HG02884 (cell line): ENCODE data around the gene FXYD5.
"Not testable (repeated sequence)": the region's sequence is repeated elsewhere in the genome, so short reads cannot be mapped to it uniquely, and the experiment has no call there.

Experiments used
- ATAC-seq: cut with Tn5 transposase; IDR thresholded peaks from one replicate; pipeline ENCODE4 v1.9.1; 2021; ENCODE audit warnings: mild to moderate bottlenecking, moderate library complexity; ENCODE audit not compliant: unreplicated experiment

Gene FXYD5

DNA sequence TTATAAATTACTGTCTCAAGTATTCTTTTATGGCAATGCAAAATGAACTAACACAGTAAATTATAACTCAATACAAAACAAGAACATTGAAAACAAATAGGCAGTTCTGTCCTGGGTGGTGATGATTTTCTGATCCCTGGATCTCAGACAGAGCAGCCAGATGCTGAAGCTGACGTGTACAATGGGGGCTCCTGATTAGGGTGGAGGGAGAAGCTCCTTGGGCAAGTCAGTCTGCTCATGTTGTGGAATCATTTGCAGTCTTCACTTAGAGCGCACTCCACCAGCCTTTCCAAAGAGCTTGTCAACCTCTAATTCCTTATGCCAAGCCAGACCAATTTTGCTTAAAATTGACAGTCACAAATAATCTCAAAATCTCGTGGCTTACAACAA, 21.6 kb downstream of the FXYD5 start:
- ATAC-seq = no peak

DNA sequence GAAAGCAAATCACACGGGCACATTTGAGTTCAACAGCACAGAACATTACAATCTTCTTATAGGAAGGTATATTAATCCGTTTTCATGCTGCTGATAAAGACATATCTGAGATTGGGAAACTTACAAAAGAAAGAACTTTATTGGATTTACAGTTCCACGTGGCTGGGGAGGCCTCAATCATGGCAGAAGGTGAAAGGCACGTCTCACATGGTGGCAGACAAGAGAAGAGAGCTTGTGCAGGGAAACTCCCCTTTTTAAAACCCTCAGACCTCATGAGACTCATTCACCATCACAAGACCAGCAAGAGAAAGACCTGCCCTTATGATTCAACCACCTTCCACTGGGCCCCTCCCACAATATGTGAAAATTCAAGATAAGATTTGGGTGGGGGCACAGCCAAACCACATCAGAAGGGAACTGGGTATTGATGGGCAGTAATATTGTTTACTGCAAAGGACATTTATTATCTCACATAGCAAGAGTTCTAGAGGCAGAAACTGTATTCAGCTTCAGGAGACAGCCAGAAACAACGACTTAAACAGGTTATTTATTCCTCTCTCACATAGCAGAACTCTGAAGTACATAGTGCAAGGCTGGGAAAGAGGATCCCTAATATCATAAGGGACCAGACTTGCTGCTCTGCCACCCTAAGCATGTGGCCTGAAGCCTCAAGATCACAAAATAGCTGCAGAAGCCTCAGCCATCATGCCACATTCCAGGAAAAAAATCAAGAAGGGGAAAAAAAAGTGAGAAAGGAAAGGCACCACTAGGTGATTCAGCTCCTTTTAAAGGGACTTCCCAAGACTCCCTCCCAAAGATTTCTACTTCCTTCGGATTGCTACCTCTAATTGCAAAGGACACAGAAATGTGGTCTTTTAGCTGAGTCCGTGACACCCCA, 23.1 kb downstream of the FXYD5 start:
- no peak for ATAC-seq

DNA sequence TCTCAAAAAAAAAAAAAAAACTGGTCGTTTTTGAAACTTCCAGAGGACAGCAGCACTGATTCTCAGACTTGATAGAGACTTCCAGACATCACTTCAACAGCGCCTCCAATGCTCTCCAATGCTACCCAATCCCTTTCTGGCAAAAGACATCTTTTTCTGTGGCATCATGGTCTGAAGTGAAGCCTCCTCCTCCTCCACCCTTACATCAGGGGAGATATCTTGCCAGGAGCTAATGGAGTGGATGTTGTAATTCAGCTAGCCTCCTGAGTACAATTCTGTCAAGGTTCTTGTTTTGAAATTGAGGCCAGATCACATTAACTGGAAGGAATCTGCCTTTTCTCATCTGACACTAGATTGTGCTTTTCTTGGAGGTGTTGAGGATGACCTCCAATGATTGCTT, 24.2 kb downstream of the FXYD5 start:
- ATAC-seq = no peak

DNA sequence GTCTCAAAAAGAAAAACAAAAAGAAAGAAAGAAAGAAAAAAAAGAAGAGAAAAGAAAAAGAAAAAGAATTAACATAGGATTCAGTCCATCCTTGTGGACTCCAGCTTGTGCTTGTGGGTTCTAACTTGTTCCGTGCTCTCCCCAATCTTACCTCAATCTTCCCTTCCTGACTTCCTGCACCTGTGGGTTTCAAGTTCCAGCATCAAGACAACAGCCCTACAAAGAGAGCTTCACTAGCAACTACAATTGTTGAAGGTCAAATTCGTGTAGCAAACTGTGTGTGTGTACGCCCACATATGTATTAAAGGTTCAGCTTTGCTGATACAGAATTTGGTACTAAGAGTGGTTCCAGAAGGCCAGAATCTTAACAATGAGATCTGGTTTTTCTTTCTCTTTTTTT, 25.3 kb downstream of the FXYD5 start:
- ATAC-seq = no peak

DNA sequence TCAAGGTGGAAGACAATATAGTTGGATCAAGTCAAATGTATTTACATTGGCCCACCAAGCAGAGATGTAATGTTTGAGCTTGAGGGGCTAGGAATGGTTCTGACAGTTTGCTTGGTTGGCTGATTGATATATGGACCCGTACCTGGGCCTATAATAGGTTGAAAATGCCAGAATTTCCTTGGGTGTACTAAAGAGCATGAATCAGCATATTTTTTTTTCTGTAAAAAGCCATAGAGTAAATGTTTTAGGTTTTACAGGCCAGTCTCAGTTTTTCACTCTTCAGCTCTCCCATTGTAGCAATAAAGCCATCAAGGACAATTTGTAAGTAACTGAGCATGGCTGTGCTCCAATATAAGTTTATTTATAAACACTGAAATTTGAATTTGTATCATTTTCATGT, 26.9 kb downstream of the FXYD5 start:
- ATAC-seq = no peak

DNA sequence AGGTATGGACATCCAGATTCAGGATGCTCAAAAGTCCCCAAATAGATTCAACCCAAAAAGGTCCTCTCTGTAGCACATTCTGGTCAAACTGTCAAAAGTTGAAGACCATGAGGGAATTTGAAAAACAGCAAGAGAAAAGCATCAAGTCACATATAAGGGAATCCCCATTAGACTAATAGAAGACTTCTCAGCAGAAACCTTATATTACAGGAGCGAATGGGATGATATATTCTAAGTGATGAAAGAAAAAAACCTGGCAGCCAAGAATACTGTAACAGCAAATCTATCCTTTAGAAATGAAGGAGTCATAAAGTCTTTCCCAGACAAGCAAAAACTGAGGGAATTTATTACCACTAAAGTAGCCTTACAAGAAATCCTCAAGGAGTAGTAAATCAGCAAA, 29.7 kb downstream of the FXYD5 start:
- ATAC-seq = no peak

DNA sequence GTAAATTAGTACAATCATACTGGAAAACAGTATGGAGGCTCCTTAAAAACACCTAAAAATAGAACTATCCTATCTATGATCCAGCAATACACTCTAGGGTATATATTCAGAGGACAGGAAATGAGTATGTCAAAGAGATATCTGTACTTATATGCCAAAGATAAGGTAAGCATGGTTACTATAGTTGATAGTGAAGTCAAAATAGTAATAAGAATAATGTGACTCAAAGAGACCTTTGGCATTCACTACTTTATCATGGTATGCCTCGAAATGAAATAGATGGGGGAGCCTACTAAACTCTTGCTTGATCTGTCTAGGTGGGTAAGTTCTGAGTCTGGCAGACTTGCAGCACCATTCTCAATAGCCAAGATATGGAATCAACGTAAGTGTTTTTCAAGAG, 30.3 kb downstream of the FXYD5 start:
- no peak for ATAC-seq

DNA sequence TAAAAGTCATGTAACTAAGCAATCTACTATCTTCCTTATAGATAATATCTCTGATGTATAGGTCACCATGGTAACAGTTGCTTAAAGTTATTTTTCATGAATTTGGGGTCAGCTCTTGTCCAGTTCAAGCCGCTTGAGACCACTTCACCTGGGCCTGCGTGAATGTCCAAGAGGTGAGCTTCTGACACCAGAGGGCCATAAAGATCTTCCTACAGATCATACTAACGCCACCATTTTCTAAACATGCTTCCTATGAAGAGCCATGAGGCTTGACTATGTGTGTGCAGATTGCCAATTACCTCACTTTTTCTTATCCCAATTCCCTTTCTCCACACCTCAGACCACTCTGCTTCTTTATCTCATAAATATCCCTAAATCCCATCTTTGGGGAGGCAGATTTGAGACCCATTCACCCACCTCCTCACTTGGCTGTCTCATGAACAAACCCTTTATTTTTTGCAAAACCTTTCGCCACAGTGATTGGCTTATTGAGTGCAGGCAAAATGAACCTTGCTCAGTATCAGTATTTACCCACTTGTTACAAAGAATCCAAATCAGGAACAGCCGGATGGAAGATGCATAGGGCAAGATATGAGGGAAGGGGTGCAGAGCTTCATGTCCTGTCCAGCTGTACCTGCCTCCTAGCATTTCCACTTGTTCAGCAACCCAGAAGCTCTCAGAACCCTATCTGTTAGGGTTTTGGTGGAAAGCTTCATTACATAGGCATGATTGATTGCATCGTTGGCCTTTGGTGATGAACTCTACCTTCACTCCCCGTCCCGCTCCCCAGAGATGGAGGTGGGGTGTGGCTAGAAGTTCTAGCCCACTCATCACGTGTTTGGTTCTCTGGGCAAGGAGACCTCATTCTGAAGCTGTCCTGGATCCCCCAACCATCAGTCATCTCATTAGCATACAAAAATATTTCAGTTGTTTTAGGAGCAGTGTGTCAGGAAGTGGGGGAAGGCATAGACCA, 39.8 kb downstream of the FXYD5 start:
- ATAC-seq = no peak

DNA sequence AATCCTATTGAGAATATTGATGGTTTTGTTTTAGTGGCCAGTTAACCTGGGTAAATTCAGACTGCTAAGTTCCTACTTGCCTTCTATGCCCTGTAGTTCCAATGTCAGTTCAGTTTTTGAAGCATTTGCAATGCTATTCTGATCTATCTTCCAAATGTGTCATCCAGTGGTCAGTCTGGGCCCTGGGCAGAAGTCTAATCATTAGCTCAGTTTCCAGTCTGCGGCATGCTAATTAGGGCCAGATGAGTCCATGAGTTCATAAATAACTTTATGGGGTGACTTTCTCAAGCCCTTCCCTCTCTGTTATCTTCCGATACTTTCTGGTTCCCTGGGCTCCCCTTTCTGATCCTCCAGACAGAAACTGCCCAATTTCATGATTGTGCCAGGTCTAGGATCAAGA, 41.3 kb downstream of the FXYD5 start:
- no peak for ATAC-seq

DNA sequence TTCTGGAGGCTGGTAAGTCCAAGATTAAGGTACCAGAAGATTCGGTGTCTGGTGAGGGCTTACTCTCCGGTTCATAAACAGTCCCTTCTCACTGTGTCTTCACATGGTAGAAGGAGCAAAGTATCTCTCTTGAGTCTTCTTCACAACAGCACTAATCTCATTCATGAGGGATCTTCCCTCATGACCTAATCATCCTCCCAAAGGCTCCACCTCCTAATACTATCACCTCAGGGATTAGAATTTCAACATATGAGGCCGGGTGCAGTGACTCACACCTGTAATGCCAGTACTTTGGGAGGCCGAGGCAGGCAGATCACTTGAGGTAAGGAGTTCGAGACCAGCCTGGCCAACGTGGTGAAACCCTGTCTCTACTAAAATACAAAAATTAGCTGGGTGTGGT, 42.3 kb downstream of the FXYD5 start:
- ATAC-seq = not testable (repeated sequence)

DNA sequence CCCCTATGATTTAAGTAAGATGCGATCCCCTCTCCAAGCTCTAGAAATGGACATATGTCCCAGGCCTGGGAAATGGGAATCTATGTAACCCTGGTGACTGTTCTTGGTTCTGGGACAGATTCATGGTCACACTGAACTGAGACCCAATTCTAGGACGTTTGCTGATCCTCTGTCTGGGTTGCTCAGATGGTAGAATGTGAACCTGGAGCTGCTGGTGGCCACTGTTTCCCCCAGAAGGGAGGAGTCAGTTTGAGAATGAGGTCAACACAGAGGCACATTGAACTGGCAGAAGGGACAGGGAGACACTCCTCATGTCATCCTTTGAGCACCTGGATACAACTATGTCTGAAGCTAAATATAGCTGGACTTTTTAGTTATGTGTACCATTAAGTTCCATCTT, 44.9 kb downstream of the FXYD5 start:
- no peak for ATAC-seq

DNA sequence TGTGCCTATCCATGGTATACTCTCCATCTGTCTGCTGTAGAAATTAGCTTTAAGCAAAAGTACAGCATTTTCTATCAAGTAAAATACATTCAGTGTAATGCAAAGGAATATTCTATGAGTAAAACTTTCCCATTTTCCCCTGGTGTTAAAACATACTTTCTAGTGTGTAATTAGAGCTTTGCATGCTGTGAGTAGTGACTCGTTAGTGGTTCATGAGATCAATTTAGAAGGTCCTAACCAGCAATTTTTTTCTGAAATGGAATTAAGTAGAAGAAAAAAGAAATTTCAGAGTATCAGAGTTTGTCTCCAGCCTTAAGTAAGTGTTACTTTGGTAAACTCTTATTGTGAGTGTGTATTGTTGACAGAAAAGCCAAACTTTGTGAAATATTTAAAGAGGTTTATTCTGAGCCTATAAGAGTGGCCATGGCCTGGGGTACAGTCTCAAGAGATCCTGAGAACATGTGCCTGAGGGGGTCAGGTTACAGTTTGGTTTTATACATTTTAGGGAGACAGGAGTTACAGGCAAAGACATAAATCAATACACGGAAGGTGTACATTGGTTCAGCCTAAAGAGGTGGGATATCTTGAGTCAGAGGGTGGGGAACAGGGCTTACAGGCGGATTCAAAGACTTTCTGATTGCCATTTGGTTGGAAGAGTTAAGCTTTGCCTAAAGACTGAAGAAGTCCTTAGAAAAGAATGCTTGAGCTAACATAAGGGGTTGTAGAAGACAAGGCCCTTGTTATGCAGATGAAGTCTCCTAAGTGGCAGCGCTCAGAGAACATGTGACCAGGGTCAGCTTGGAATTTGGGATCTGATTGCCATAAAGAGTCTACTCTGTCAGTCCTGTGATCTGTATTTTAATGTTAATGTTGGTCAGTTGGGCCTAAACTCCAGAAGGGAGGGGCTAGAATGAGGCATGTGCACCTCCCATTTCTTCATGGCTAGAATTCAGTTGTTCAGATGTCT, 48.5 kb downstream of the FXYD5 start:
- ATAC-seq = no peak

DNA sequence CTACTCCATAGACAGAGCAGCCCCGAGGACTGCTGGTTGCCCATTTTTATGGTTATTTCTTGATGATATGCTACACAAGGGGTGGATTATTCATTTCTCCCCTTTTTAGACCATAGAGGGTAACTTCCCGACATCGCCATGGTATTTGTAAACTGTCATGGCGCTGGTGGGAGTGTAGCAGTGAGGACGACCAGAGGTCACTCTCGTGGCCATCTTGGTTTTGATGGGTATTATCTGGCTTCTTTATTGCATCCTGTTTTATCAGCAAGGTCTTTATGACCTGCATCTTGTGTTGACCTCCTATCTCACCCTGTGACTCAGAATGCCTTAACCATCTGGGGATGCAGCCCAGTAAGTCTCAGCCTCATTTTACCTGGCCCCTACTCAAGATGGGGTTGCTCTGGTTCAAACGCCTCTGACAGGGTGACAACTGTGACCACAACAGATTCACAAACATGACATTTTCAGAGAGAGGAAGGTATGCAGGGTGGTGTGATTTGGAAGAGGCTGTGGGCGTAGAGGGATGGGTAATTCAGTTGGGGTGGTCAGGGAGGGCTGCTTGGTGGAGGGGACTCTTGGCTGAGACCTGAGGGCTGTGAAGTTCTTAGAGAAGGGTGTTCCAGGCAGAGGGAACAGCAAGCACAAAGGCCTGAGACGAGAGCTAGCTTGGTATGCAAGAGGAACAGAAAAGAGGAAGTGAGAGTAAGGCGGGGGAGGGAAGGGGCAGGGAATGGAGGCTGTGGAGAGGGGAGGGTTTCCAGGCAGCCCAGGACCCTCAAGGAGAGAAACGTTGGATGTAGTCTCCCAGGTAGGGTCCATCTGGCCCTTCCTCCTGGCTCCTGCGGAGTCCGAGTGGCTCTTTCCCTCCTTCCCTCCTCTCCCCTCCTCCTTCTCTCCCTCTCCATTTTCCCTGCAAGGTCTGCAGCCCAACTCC, 50.5 kb downstream of the FXYD5 start:
- ATAC-seq = peak; percentile 45

DNA sequence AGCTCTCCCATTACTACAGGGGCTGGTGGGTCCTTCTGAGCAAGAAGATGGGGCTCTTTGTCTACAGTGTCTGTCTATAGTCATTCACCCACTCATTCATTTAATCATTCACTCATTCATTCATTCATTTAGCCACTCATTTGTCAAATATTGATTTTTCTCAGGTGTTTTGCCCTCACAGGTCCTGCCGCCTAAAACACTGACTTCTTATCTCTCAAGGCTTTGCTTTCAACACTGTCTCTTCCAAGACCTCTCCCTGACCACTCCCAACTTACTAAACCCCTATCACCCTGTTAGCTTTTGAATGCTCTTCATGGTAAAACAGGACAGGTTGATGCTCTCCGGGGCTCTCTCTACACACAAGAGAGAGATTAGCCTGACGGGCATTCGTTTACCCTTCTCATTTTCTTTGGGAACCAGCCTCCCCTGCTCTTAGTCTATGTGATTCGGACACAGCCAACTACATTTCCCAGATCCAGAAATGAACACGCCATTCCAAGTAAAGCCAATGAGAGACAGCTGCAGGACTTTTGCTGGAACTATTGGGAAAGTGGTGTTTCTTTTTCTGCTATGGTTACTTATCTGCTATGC, 51.3 kb downstream of the FXYD5 start:
- no peak for ATAC-seq

DNA sequence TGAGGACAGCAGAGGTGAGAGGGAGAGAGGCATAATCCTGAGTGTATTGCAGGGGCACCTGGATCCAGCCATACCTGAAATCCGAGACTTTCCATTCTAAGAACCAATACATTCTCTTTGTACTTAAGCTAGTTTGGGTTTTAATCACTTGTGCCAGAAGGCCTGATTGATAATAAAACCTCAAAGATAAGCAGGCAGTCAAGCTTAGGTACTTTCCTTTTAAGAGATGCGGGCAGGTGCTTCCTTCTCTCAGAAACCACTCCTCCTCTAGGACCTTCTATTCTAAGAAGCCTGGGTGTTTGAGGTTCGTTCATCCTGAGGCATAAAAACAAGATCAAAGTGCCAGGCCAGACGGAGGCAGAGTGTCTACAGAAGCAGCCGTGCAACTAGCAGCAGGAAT, 51.8 kb downstream of the FXYD5 start:
- ATAC-seq = no peak

DNA sequence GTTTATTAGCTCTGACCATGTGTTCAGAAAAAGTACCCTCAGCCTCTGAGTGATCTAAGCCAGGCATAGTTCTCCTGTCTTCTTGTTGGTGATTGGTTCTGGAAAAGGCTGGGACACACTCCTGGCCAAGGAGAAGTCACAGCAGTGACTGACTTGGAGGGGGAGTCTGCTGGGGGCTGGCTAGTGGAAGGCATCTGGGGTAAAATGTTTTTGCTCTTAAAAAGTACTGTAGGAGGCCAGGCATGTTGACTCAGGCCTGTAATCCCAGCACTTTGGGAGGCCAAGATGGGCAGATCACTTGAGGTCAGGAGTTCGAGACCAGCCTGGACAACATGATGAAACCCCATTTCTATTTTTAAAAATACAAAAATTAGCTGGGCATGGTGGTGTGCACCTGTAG, 52.3 kb downstream of the FXYD5 start:
- no peak for ATAC-seq

DNA sequence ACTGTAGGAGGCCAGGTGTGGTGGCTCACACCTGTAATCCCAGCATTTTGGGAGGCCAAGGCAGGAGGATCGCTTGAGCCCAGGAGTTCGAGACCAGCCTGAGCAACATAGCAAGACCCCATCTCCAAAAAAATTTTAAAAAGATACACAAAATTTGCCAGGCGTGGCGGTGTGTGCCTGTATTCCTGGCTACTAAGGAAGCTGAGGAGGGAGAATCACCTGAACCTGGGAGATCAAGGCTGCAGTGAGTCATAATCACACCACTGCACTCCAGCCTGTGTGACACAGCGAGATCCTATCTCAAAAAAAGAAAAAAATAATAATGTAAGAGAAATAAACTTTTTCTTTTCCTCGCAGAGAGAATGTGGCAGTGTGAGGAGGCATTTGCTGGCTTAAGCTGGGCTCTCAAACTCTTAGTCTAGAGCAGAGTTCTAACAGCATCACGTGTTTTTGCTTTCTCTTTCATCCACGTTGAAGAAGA, 52.9 kb downstream of the FXYD5 start:
- ATAC-seq = no peak

DNA sequence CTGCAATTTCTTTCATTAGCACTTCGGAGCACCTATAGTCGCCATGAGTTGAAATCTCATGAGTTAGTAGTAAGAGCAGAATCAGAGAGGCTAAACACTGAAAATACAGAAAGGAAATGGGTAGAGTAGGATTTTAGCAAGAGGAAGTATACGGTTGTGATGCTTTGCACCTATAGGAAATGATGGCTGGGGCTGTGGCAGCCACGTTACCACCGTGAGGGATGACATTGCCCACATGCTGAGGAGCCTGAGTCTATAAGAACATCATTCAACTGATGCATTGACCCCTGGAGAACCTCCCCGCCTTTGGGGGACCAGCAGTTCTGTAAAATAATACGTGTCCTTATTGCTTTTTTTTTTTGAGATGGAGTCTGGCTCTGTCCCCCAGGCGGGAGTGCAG, 53.6 kb downstream of the FXYD5 start:
- ATAC-seq = no peak

DNA sequence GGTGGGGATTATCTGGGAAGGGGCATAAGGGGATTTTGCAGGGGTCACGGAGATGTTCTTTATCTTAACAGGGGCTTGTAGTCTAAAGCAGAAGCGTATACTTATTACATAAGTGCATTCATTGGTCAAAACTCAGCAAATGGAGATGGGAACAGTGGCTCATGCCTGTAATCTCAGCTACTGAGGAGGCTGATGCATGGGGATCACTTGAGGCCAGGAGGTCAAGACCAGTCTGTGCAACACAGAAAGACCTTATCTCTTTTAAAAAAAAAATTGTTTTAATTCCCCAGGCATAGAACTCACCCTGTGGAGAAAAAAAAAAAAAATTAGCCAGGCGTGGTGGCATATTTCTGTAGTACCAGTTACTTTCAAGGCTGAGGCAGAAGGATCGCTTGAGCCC, 55.1 kb downstream of the FXYD5 start:
- ATAC-seq = no peak
